Fibroblast of gingiva (primary cell): ENCODE results near the gene MYH6.

Source experiments
- DNase-seq: peaks from one replicate; pipeline ENCODE4 v3.0.0-alpha.2; 2011; ENCODE audit warnings: low read depth

MYH6 gene

DNA sequence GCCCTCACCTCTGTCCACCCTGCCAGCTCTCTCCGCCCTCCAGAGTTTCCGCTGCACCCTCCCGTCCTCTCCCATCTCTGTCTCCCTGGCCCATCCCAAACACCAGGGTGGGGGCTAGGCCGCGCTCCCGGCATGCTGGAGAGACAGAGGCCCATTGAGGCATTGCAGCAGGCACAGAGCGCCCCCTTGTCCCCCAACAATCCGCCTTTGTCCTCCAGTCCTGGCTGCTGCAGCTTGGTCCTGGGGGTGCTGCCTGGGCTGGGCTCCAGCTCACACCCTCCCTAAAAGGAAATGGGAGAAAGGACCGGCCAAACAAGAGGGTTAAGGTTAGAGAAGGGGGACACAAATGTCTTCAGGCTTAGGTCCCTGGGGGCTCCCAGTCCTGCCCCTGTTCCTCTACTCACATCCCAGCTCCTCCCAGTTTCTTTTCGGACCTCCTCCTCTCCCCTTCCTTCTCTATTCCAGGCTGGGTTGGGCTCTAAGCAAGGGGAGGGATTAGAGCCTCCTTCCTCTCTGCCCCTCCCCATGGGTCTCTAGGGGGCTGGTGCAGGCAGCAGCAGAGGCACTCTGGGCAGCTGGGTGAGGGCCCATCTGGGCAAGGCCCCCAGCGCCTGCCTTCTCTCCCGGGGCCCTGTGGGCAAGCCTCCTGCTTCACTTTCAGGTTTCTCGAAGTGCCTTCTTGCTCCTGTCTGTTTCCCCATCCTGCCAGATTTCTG is 31.4 kb downstream of the MYH6 start, which contains the start of gene CMTM5:
Gene CMTM5, plus strand, starts transcription at position 565 of the 716 bp plus-strand sequence. CDS start 206 bp downstream, outside the sequence.
- no peak for DNase-seq

DNA sequence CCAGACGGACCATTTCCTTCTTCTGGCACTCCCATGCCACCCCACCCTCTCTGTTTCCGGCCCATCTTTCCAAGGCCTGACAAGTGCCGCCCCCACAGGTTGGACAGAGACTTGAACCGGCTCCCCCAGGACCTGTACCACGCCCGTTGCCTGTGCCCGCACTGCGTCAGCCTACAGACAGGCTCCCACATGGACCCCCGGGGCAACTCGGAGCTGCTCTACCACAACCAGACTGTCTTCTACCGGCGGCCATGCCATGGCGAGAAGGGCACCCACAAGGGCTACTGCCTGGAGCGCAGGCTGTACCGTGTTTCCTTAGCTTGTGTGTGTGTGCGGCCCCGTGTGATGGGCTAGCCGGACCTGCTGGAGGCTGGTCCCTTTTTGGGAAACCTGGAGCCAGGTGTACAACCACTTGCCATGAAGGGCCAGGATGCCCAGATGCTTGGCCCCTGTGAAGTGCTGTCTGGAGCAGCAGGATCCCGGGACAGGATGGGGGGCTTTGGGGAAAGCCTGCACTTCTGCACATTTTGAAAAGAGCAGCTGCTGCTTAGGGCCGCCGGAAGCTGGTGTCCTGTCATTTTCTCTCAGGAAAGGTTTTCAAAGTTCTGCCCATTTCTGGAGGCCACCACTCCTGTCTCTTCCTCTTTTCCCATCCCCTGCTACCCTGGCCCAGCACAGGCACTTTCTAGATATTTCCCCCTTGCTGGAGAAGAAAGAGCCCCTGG is 32.4 kb downstream of the MYH6 start:
- no peak for DNase-seq

DNA sequence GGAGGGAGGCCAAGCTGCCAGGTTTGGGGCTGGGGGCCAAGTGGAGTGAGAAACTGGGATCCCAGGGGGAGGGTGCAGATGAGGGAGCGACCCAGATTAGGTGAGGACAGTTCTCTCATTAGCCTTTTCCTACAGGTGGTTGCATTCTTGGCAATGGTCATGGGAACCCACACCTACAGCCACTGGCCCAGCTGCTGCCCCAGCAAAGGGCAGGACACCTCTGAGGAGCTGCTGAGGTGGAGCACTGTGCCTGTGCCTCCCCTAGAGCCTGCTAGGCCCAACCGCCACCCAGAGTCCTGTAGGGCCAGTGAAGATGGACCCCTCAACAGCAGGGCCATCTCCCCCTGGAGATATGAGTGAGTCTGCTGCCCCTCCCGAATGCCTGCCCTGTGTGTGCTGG is 35.0 kb downstream of the MYH6 start:
- DNase-seq, result no peak

DNA sequence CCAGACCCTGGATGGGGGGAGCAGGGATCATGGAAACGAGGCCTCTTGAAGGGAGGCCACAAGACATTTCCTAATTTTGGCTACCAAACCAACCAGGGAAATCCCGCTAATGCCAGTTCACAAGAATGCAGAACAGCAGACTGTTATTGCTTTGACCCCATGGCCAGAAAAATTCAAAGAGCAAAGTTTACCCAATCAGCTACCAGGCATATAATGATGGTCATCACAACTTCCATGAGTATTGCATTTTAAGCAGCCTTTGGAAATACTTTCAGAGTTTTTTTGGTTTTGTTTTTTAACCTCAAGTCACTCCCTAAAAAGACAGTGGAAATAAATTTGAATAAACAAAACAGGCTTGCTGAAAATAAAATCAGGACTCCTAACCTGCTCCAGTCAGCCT is 35.6 kb downstream of the MYH6 start, which contains the start of gene IL25:
Gene IL25, plus strand, starts transcription at position 301 of the 400 bp plus-strand sequence.
- DNase-seq, result no peak

DNA sequence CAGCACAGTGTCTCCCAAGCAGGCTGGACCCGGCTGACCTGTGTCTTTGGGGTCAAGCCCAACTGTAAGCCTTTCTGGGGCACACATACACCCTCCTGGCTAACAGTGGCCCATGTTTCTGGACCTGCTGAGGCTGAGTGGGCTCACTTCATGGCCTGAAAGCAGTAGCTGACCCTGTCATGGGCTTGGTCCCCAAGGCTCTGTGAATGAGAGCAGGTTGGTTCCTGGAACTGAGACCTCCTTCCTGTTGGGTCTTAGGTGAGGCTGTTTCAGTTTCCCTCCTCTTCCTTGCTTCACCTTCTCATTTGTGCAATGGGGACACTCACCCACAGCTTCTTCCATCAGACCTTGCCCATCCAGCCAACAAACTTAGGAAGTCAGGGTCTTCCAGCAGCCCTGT is 36.2 kb downstream of the MYH6 start:
- no peak for DNase-seq

GRCh38 chr14:23370221-23370620 is 37.9 kb downstream of the MYH6 start:
- DNase-seq, result no peak

GRCh38 chr14:23366426-23366921 is 41.6 kb downstream of the MYH6 start:
- DNase-seq, result peak; percentile 34

GRCh38 chr14:23365732-23366425 is 42.2 kb downstream of the MYH6 start:
- peak; percentile 24 for DNase-seq

DNA sequence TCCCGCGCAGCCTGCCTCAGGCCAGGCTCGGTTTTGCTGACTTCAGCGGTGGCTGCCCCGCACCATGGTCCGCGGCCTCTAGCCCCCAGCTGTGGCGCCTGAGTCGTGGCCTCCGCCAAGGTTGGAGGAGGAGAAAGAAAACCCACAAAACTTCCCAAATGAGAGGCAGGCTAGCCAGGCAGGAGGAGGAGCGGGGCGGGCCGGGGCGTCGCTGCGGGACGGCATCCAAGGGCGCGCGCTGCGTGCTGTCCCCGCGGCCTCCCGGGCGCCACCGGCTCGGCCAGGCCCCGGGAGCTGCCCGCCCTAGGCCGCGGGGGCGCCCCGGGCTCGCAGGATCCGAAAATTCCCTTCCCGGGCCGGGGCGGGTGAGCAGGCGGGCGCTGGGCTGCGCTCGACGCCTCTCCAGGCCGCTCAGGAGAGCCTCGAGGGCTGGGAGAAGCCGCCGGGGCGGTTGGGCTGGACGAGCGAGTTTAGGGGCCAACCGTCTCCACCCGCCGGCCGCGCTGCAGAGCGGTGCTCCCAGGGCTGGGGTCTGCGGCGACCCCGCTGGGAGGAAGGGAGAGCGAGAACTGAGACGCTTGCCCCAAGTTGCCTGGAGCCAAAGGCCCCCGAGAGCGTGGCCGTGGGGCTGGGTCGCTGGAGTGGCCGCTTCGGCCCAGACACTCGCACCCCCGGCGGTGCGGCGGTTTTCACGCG is 42.9 kb downstream of the MYH6 start, which contains the start of gene EFS:
Gene EFS, minus strand, starts transcription at position 137 of the 696 bp plus-strand sequence. CDS start 147 bp downstream, outside the sequence.
- peak; percentile 24 for DNase-seq

DNA sequence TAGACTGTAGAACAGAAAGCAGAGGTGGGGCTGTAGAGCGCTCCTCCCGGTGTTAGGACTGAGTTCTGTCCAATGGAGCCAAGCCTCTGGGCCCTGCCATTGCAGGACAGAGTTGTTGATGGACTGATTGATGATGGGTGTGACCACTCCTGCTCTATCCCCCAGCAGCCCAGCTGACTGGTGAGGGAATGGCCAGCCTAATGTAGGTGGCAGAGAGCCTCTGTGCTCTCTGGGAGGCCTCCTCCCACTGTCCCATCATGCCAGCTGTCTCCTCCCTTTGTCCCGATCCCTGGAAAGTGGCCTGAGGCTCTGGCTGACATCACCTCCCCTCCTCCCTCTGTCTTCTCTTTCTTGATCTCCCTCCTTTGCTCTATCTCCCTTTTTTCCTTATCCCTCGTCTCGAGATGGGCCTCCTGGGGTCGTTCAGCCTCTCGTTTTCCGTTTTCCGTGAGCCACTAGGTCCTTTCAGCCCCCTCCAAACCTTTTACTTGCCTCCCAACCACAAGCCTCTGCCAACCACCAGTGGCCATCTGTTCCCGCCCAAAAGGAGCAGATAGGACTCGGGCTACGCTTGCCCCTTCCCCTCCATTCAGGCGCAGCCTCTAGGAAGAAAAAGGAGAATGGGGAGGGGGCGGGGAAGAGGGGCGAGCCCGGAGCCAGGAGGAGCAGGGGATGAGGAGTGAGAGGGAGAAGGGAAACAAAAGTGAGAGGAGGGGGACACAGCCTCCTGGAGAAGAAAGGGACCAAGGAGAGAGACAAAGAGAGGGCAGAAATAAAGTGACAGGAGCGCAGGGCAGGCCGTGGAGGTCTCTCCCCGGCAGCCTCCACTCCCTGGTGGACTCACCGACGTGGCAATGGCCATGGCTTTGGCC is 43.7 kb downstream of the MYH6 start:
- DNase-seq, result no peak

DNA sequence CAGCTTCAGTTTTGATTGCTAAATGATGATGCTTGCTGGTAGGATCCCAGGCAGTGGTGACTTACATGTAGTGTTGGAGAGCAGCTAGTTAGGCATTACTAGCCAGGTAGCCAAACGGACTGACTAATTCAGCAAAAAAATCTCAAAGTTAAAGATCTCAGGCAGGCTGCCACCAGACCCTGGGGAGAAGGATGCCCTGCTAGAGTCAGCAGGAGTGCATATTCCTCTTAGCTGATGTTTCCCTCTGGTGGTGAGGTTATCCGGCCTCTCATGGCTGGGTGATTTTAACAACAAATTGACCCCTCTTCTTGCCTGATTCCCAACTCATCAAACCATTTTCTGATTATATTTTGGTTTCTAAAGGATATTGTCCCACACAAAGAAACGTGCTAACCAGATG is 45.9 kb downstream of the MYH6 start:
- no peak for DNase-seq

DNA sequence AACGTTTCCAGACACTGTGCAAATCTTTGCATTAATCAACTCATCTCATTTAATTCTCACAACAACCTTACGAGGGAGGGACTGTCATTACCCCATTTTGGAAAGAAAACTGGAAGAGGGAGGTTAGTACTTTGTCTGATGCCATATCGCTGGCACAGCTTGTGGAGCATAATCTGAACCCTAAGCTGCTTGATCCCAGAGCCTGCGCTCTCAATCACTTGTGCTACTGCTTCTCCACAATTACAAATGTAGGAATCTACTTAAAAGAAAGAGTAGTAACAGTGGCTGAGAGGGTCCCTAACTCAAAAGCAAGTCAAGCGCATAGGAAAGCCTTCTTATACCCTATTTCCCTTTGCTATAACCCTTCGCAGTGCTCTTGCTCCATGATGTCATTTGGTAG is 46.3 kb downstream of the MYH6 start:
- DNase-seq, result no peak

GRCh38 chr14:23361320-23361719 is 46.8 kb downstream of the MYH6 start:
- DNase-seq, result peak; percentile 59

- DNase-seq, result no peak
These were observed 47.6 kb downstream of the MYH6 start for GRCh38 chr14:23360496-23360895.

GRCh38 chr14:23359722-23360447 is 48.2 kb downstream of the MYH6 start:
- DNase-seq, result no peak

DNA sequence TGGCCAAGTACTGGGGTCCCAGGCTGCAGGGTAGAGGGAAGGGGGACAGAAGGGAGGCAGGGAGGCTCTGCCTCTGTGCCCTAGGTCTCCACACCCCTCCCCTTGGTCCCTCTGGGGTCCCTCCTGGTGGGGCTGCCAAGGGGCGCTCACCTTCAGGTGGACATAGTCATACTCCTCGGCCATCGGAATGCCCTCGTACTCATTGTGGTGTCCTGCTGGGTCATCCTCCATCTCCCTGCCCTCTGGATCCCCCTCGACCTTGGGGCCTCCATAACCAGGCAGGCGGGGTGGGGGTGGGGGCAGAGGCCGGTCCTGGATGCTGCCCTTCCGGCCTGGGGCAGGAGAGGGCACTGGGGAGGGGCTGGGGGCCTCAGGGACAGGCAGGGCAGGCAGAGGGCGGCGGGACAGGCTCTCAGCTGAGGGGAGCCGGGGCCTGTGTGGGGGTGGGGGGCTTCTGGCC is 48.9 kb downstream of the MYH6 start:
- no peak for DNase-seq

GRCh38 chr14:23358553-23359166 is 49.4 kb downstream of the MYH6 start:
- no peak for DNase-seq

- DNase-seq, result no peak
These were observed 50.0 kb downstream of the MYH6 start for GRCh38 chr14:23358042-23358441.

- no peak for DNase-seq
These were observed 50.8 kb downstream of the MYH6 start for GRCh38 chr14:23357261-23357660.

- DNase-seq, result no peak
These were observed 51.4 kb downstream of the MYH6 start for GRCh38 chr14:23356662-23357061.
